HepG2 (cell line): ENCODE measurements around the gene MLX. TPM values are rescaled to one million over a fixed set of nuclear protein-coding genes. Genes with fewer than 3 reads are reported as not detected.
A peak's percentile ranks its signal among the peaks of the same experiment; 100 is the strongest.

Source experiments
- ARNT2 ChIP-seq: sonication (generic); formaldehyde crosslinking; IDR thresholded peaks from 2 replicates; pipeline ENCODE4 v1.8.0; 2022; ENCODE audit warnings: mild to moderate bottlenecking, low read depth, missing genetic modification reagents, moderate library complexity
- DMAP1 ChIP-seq: IDR thresholded peaks from 2 replicates; pipeline ENCODE4 v1.6.1; 2016
- PCBP1 ChIP-seq: fragments of 200-400 bp; formaldehyde crosslinking; IDR thresholded peaks from 2 replicates; pipeline ENCODE4 v1.6.1; 2017; ENCODE audit warnings: mild to moderate bottlenecking, low read depth, low read length, borderline replicate concordance
- RFX5 ChIP-seq: IDR thresholded peaks from 2 replicates; pipeline ENCODE4 v1.6.1; 2011; ENCODE audit warnings: low read depth, low read length, improper control_type of control experiment
- SKI ChIP-seq: fragments of 450-650 bp; IDR thresholded peaks from one replicate; pipeline ENCODE4 v1.6.1; 2018; ENCODE audit warnings: mild to moderate bottlenecking; ENCODE audit not compliant: partially characterized antibody
- SMAD3 ChIP-seq: sonication (generic); formaldehyde crosslinking; IDR thresholded peaks from 2 replicates; pipeline ENCODE4 v1.4.0; 2020; ENCODE audit warnings: missing genetic modification reagents
- SMAD9 ChIP-seq: sonication (generic); formaldehyde crosslinking; IDR thresholded peaks from 2 replicates; pipeline ENCODE4 v1.5.1; 2020; ENCODE audit warnings: mild to moderate bottlenecking, missing genetic modification reagents
- ZNF343 ChIP-seq: sonication (generic); formaldehyde crosslinking; IDR thresholded peaks from 2 replicates; pipeline ENCODE4 v1.4.0; 2020; ENCODE audit warnings: mild to moderate bottlenecking, missing genetic modification reagents
- ZNF790 ChIP-seq: sonication (generic); formaldehyde crosslinking; IDR thresholded peaks from 2 replicates; pipeline ENCODE4 v1.8.0; 2022; ENCODE audit warnings: missing genetic modification reagents, mild to moderate bottlenecking, borderline replicate concordance
- polyA plus RNA-seq, 8 experiments: library from polyadenylated mRNA; depleted of rRNA in 3 of 8; stranded (reverse) in 7 of 8; unstranded in 1 of 8; fragments of >200 nt; fragmentation: Illumina TruSeq in 4 of 8; extraction: Trizol in 4 of 8; gene quantifications; 2 replicates each; pipeline versions ENCODE4 v1.2.1 to v1.2.3, GENCODE V29; 2011 to 2016; ENCODE audit warnings: low read depth in 4 of 8, missing spikeins in 1 of 8, mixed read lengths in 1 of 8; ENCODE audit not compliant: insufficient read depth in 1 of 8
- total RNA-seq, 5 experiments: library from RNA; depleted of rRNA; stranded (reverse); fragments of >200 nt; fragmentation: Illumina TruSeq; extraction: Trizol; gene quantifications; 2 replicates each; pipeline ENCODE4 v1.2.3, GENCODE V29; 2016; ENCODE audit warnings: low read depth in 1 of 5
- TF ChIP-seq, protein P1 (sequence below): sonication (generic); formaldehyde crosslinking; IDR thresholded peaks from 2 replicates; pipeline ENCODE4 v1.4.0; 2020; ENCODE audit warnings: missing genetic modification reagents
- TF ChIP-seq, protein P2 (sequence below): IDR thresholded peaks from 2 replicates; pipeline ENCODE4 v1.6.1; 2016; ENCODE audit warnings: missing compliant biosample characterization, missing genetic modification reagents, borderline replicate concordance
- TF ChIP-seq, protein P3 (sequence below): sonication (generic); formaldehyde crosslinking; IDR thresholded peaks from 2 replicates; pipeline ENCODE4 v1.5.0; 2020; ENCODE audit warnings: missing genetic modification reagents, mild to moderate bottlenecking, borderline replicate concordance
- TF ChIP-seq, protein P4 (sequence below): sonication (generic); formaldehyde crosslinking; IDR thresholded peaks from 2 replicates; pipeline ENCODE4 v1.9.0; 2022; ENCODE audit warnings: low read depth, missing genetic modification reagents
- TF ChIP-seq, protein P5 (sequence below): sonication (generic); formaldehyde crosslinking; IDR thresholded peaks from 2 replicates; pipeline ENCODE4 v1.8.1; 2023; ENCODE audit warnings: missing genetic modification reagents, mild to moderate bottlenecking, borderline replicate concordance
- TF ChIP-seq, protein P6 (sequence below): sonication (generic); formaldehyde crosslinking; IDR thresholded peaks from 2 replicates; pipeline ENCODE4 v1.8.1; 2023; ENCODE audit warnings: missing genetic modification reagents, inconsistent platforms, borderline replicate concordance
- TF ChIP-seq, protein P7 (sequence below): sonication (generic); formaldehyde crosslinking; IDR thresholded peaks from 2 replicates; pipeline ENCODE4 v1.5.0; 2020; ENCODE audit warnings: mild to moderate bottlenecking, missing genetic modification reagents

Gene MLX
- total and polyA plus RNA-seq, 2 of the 13 experiments (the other 11 are each of a cell fraction or from before 2014, with no cell fraction given), result 38.9 to 74.4 TPM

DNA sequence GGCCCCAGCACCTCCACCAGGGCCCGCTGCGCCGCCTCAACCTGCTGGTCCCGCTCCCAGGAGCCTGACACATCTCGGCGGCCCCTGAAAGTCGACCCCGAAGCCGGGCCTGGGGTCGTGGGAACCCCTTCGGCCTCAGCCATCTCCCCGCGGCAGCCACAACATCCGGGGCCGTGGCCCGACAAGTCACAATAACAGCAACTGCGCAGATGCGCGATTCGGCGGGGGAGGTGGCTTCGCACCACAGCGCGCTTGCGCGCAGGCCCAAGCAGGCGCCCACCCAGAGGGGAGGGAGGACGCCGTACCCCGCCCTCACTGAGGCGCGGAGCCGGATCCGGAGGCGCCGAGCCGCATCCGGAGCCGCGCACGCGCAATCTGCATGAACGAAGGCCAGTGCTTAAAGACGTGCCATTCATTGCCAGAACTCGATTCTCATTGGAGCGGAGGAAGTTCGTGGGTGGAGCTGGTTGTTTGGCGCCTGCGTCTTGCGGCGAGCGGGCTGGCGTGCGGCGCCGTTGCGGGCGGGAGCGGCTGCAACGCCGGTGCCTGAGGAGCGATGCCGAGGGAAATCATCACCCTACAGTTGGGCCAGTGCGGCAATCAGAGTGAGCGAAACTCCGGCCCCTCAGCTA lies 42.4 kb downstream of the MLX start, which contains the start of the genes RETREG3 and TUBG1 (continued):
- TF ChIP-seq, protein P1, sequence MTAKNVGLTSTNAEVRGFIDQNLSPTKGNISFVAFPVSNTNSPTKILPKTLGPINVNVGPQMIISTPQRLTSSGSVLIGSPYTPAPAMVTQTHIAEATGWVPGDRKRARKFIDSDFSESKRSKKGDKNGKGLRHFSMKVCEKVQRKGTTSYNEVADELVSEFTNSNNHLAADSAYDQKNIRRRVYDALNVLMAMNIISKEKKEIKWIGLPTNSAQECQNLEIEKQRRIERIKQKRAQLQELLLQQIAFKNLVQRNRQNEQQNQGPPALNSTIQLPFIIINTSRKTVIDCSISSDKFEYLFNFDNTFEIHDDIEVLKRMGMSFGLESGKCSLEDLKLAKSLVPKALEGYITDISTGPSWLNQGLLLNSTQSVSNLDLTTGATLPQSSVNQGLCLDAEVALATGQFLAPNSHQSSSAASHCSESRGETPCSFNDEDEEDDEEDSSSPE (CRISPR knock-in tag), result peak; percentile 93
- TF ChIP-seq RFX5, result no peak
- TF ChIP-seq, protein P2, sequence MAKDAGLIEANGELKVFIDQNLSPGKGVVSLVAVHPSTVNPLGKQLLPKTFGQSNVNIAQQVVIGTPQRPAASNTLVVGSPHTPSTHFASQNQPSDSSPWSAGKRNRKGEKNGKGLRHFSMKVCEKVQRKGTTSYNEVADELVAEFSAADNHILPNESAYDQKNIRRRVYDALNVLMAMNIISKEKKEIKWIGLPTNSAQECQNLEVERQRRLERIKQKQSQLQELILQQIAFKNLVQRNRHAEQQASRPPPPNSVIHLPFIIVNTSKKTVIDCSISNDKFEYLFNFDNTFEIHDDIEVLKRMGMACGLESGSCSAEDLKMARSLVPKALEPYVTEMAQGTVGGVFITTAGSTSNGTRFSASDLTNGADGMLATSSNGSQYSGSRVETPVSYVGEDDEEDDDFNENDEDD (CRISPR knock-in tag), result peak; percentile 95
- TF ChIP-seq, protein P3, sequence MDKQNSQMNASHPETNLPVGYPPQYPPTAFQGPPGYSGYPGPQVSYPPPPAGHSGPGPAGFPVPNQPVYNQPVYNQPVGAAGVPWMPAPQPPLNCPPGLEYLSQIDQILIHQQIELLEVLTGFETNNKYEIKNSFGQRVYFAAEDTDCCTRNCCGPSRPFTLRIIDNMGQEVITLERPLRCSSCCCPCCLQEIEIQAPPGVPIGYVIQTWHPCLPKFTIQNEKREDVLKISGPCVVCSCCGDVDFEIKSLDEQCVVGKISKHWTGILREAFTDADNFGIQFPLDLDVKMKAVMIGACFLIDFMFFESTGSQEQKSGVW (CRISPR knock-in tag), result no peak; the same call in 1 of the 2 replicates
- TF ChIP-seq, protein P4, sequence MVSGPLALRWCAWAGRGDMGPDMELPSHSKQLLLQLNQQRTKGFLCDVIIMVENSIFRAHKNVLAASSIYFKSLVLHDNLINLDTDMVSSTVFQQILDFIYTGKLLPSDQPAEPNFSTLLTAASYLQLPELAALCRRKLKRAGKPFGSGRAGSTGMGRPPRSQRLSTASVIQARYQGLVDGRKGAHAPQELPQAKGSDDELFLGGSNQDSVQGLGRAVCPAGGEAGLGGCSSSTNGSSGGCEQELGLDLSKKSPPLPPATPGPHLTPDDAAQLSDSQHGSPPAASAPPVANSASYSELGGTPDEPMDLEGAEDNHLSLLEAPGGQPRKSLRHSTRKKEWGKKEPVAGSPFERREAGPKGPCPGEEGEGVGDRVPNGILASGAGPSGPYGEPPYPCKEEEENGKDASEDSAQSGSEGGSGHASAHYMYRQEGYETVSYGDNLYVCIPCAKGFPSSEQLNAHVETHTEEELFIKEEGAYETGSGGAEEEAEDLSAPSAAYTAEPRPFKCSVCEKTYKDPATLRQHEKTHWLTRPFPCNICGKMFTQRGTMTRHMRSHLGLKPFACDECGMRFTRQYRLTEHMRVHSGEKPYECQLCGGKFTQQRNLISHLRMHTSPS (CRISPR knock-in tag), result no peak
- TF ChIP-seq DMAP1 (CRISPR knock-in tag), result peak; percentile 83
- TF ChIP-seq SKI, result no peak
- TF ChIP-seq PCBP1, result no peak
- TF ChIP-seq, protein P5, sequence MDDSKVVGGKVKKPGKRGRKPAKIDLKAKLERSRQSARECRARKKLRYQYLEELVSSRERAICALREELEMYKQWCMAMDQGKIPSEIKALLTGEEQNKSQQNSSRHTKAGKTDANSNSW (CRISPR knock-in tag), result peak; percentile 87
- TF ChIP-seq, protein P6, sequence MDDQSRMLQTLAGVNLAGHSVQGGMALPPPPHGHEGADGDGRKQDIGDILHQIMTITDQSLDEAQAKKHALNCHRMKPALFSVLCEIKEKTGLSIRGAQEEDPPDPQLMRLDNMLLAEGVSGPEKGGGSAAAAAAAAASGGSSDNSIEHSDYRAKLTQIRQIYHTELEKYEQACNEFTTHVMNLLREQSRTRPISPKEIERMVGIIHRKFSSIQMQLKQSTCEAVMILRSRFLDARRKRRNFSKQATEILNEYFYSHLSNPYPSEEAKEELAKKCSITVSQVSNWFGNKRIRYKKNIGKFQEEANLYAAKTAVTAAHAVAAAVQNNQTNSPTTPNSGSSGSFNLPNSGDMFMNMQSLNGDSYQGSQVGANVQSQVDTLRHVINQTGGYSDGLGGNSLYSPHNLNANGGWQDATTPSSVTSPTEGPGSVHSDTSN, result 0 out of 2 replicates have a peak, but pooled peaks have one; percentile 32
- TF ChIP-seq ARNT2 (CRISPR knock-in tag), result peak; percentile 44; the same call in 1 of the 2 replicates
- TF ChIP-seq, protein P7, sequence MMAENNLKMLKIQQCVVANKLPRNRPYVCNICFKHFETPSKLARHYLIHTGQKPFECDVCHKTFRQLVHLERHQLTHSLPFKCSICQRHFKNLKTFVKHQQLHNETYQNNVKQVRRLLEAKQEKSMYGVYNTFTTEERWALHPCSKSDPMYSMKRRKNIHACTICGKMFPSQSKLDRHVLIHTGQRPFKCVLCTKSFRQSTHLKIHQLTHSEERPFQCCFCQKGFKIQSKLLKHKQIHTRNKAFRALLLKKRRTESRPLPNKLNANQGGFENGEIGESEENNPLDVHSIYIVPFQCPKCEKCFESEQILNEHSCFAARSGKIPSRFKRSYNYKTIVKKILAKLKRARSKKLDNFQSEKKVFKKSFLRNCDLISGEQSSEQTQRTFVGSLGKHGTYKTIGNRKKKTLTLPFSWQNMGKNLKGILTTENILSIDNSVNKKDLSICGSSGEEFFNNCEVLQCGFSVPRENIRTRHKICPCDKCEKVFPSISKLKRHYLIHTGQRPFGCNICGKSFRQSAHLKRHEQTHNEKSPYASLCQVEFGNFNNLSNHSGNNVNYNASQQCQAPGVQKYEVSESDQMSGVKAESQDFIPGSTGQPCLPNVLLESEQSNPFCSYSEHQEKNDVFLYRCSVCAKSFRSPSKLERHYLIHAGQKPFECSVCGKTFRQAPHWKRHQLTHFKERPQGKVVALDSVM (CRISPR knock-in tag), result peak; percentile 45; the same call in 1 of the 2 replicates
- no peak for TF ChIP-seq ZNF343 (CRISPR knock-in tag)
- peak; percentile 55; the same call in 1 of the 2 replicates for TF ChIP-seq SMAD9
- no peak for TF ChIP-seq SMAD3
- no peak; the same call in 1 of the 2 replicates for TF ChIP-seq ZNF790 (CRISPR knock-in tag)
